T-cell (primary cell): ENCODE measurements around the gene ANAPC5. TPM values are rescaled to one million over a fixed set of nuclear protein-coding genes. Genes with fewer than 3 reads are reported as not detected.
"Not testable (repeated sequence)": the region's sequence is repeated elsewhere in the genome, so short reads cannot be mapped to it uniquely, and the experiment has no call there.

Experiments
- ATAC-seq, 4 experiments: fragments of 200-7000 bp in 3 of 4; fragments of 150-1000 bp in 1 of 4; cut with Tn5 transposase; replicated peaks in 1 of 4; 1 replicate in 3 of 4; 2 replicates in 1 of 4; pipeline ENCODE4 v1.10.0; 2021; ENCODE audit warnings: moderate library complexity in 3 of 4, mild to moderate bottlenecking in 2 of 4, moderate number of reproducible peaks in 1 of 4
- CTCF ChIA-PET, 2 donors: fragments of 300-600 bp; sonication (Branson Sonifier 250); formaldehyde crosslinking; loops; one replicate each; lab custom pipeline; 2022; ENCODE audit warnings: antibody characterized with exemption in 2 of 2; lab: Charles Lee
- POLR2A ChIA-PET, 2 donors: fragments of 300-600 bp; sonication (Branson Sonifier 250); formaldehyde crosslinking; loops; one replicate each; lab custom pipeline; 2022; ENCODE audit warnings: antibody characterized with exemption in 2 of 2; lab: Charles Lee
- DNase-seq, 35 experiments: peaks; one replicate each; pipeline versions ENCODE4 v3.0.0 to v3.0.0-alpha.2; 2013 to 2023
- H3K27ac ChIP-seq: one replicate; pipeline ENCODE4 v1.5.1; 2013; ENCODE audit warnings: low read length
- H3K27me3 ChIP-seq, 2 experiments: replicated peaks in 1 of 2; 1 replicate in 1 of 2; 2 replicates in 1 of 2; pipeline versions ENCODE4 v1.6.1 to v1.7.0; 2013; ENCODE audit warnings: low read length in 1 of 2, mixed read lengths in 1 of 2; ENCODE audit not compliant: control insufficient read depth in 2 of 2, insufficient read depth in 2 of 2; ENCODE audit errors: extremely low read depth in 1 of 2
- H3K36me3 ChIP-seq, 2 donors: 1 replicate in 1 of 2; 2 replicates in 1 of 2; pipeline versions ENCODE4 v1.6.1 to v1.7.0; 2013; ENCODE audit warnings: low read length in 1 of 2; ENCODE audit not compliant: control insufficient read depth in 2 of 2, insufficient read depth in 1 of 2; ENCODE audit errors: extremely low read depth in 1 of 2
- H3K4me1 ChIP-seq, 2 experiments: 1 replicate in 1 of 2; 2 replicates in 1 of 2; pipeline versions ENCODE4 v1.6.1 to v1.7.0; 2013; ENCODE audit warnings: low read length in 2 of 2, mixed read lengths in 1 of 2; ENCODE audit not compliant: insufficient read depth in 2 of 2, control insufficient read depth in 1 of 2; ENCODE audit errors: extremely low read depth in 1 of 2
- H3K4me3 ChIP-seq, 2 donors: 1 replicate in 1 of 2; 2 replicates in 1 of 2; pipeline versions ENCODE4 v1.5.1 to v1.7.0; 2013; ENCODE audit warnings: mild to moderate bottlenecking in 2 of 2, low read length in 1 of 2, moderate library complexity in 1 of 2; ENCODE audit not compliant: control insufficient read depth in 1 of 2; ENCODE audit errors: extremely low read depth in 1 of 2
- H3K9me3 ChIP-seq: 2 replicates; pipeline ENCODE4 v1.7.0; 2013
- H3K27ac Mint-ChIP-seq, 2 donors: one replicate each; pipeline ENCODE4 v1.8.0; 2020 to 2021; ENCODE audit warnings: mild to moderate bottlenecking in 2 of 2, mixed read lengths in 2 of 2
- H3K27me3 Mint-ChIP-seq, 2 donors: one replicate each; pipeline ENCODE4 v1.8.0; 2021 to 2022; ENCODE audit warnings: mixed read lengths in 2 of 2
- H3K36me3 Mint-ChIP-seq: one replicate; pipeline ENCODE4 v1.8.0; 2021; ENCODE audit warnings: mixed read lengths
- H3K4me1 Mint-ChIP-seq, 3 donors: one replicate each; pipeline ENCODE4 v1.8.0; 2020 to 2022; ENCODE audit warnings: mixed read lengths in 3 of 3, mild to moderate bottlenecking in 1 of 3
- H3K4me3 Mint-ChIP-seq, 3 donors: one replicate each; pipeline ENCODE4 v1.8.0; 2020 to 2022; ENCODE audit warnings: mild to moderate bottlenecking in 3 of 3, mixed read lengths in 3 of 3, moderate library complexity in 3 of 3
- H3K9me3 Mint-ChIP-seq, 3 donors: one replicate each; pipeline ENCODE4 v1.8.0; 2020 to 2022; ENCODE audit warnings: mixed read lengths in 3 of 3
- WGBS: methylation state at CpG from one replicate; pipeline ENCODE4 v1.1.5; 2013; ENCODE audit warnings: missing lambda C conversion rate; ENCODE audit not compliant: insufficient coverage; 5-methylcytosine and 5-hydroxymethylcytosine counted together
- total RNA-seq, 35 experiments: library from RNA in 6 of 35; stranded (reverse) in 6 of 35; fragments of 120-200 nt in 1 of 35; gene quantifications; one replicate each; pipeline versions ENCODE4 v1.2.1 to v1.2.4 and lab custom pipeline; 2013 to 2026

The ANAPC5 gene
- total RNA-seq, 5 donors from 2014 or later (not counting 1 experiment from before 2014, with no cell fraction given): 121 to 134 (median 126) TPM

GRCh38 chr12:121299662-121300061, 52.5 kb downstream of the ANAPC5 start:
- POLR2A ChIA-PET: interaction anchor here in 1 of 2 donors (0.6 kb wide), 1 partner anchor 967 kb away, joined by 3 read pairs; no protein-coding TSS in a partner anchor
- ATAC-seq: no peak
- Mint-ChIP-seq H3K27me3 (no peaks in the 10 kb centered on the region), H3K9me3 (no peaks in the 10 kb centered on the region), H3K27ac (no peak overlapping the region), H3K4me1 (peaks cover 8 to 12% (median 11%) of the 10 kb centered on the region in 3 donors), H3K36me3 (no peaks in the 10 kb centered on the region), H3K4me3 (no peak overlapping the region)
- Histone ChIP-seq H3K9me3 (no peaks in the 10 kb centered on the region), H3K27me3 (no peaks in the 10 kb centered on the region), H3K4me1 (peaks cover 10 to 25% of the 10 kb centered on the region in 2 experiments), H3K27ac (no peak overlapping the region), H3K36me3 (no peaks in the 10 kb centered on the region), H3K4me3 (no peak overlapping the region)
- CTCF ChIA-PET: no interaction called here
- no peak for DNase-seq
- WGBS: 86% methylated on average over 3 of the region's 4 CpGs

- H3K27me3 Mint-ChIP-seq, H3K27ac ChIP-seq, H3K4me3 ChIP-seq, H3K36me3 Mint-ChIP-seq, DNase-seq, ATAC-seq, H3K9me3 ChIP-seq, H3K27ac Mint-ChIP-seq, H3K36me3 ChIP-seq, H3K9me3 Mint-ChIP-seq, POLR2A ChIA-PET, H3K27me3 ChIP-seq: not testable (repeated sequence)
- WGBS: 95% methylated on average over 9 of the region's 13 CpGs
- H3K4me1 ChIP-seq: peaks cover 10 to 32% of the 10 kb centered on the region in 2 experiments
- Mint-ChIP-seq H3K4me1 (peaks cover 13 to 17% (median 14%) of the 10 kb centered on the region in 3 donors), H3K4me3 (peak overlapping the region; percentile 81 to 87 (median 83))
- CTCF ChIA-PET: interaction anchor here in 1 of 2 donors (0.7 kb wide), 1 partner anchor 69 kb away, joined by 5 read pairs; no protein-coding TSS in a partner anchor
Observed at GRCh38 chr12:121298411-121298810, 53.8 kb downstream of the ANAPC5 start.

- Histone ChIP-seq H3K27ac (no peak overlapping the region), H3K4me1 (peaks cover 10 to 32% of the 10 kb centered on the region in 2 experiments), H3K4me3 (peak overlapping the region; percentile 63 to 83), H3K27me3 (no peaks in the 10 kb centered on the region), H3K9me3 (no peaks in the 10 kb centered on the region), H3K36me3 (no peaks in the 10 kb centered on the region)
- Mint-ChIP-seq H3K4me3 (peak overlapping the region; percentile 81 to 87 (median 83)), H3K9me3 (no peaks in the 10 kb centered on the region), H3K4me1 (peaks cover 13 to 21% (median 16%) of the 10 kb centered on the region in 3 donors), H3K27ac (peak overlapping the region; percentile 49 to 85), H3K36me3 (no peaks in the 10 kb centered on the region), H3K27me3 (no peaks in the 10 kb centered on the region)
- POLR2A ChIA-PET: interaction anchor here in 1 of 2 donors (0.6 kb wide), 1 partner anchor 1677 kb away, joined by 6 read pairs; the partner anchor contains the start of gene OGFOD2
- WGBS: 10% methylated on average over 13 of the region's 21 CpGs
- ATAC-seq: no peak
- peak in 4 of 35 experiments; percentile 6 to 28 (median 14) for DNase-seq
- CTCF ChIA-PET: interaction anchor here in 1 of 2 donors (0.6 to 0.7 kb wide), 2 partner anchors 68 to 103 kb away, joined by 3 to 5 read pairs; no protein-coding TSS in a partner anchor
Observed at GRCh38 chr12:121297435-121297991, 54.7 kb downstream of the ANAPC5 start.

- ChIA-PET POLR2A (interaction anchor here (0.6 kb wide), 6 partner anchors 11 to 1678 kb away, joined by 3 to 10 read pairs (median 6); partner anchors contain the start of gene OGFOD2 (in 1 of the 2)), CTCF (interaction anchor here in 1 of 2 donors (0.6 kb wide), 1 partner anchor 104 kb away, joined by 3 read pairs; no protein-coding TSS in a partner anchor)
- peak within 1 kb of the TSS; percentile 76 to 92 for H3K4me3 ChIP-seq
Observed at GRCh38 chr12:121296618-121297434, 55.4 kb downstream of the ANAPC5 start, which contains the start of gene CAMKK2. CAMKK2 (minus strand) TSS chr12:121296709; CDS start chr12:121274526, 22,183 bp downstream.

GRCh38 chr12:121295746-121296617, 56.2 kb downstream of the ANAPC5 start:
- Mint-ChIP-seq H3K4me1 (peaks cover 16 to 24% (median 20%) of the 10 kb centered on the region in 3 donors), H3K27me3 (no peaks in the 10 kb centered on the region), H3K4me3 (peak overlapping the region; percentile 84 to 89 (median 87)), H3K9me3 (no peaks in the 10 kb centered on the region), H3K27ac (peak overlapping the region; percentile 61 to 83), H3K36me3 (peaks cover 7% of the 10 kb centered on the region)
- no peak overlapping the region for H3K27ac ChIP-seq
- CTCF ChIA-PET: no interaction called here
- peak overlapping the region; percentile 76 to 92 for H3K4me3 ChIP-seq
- H3K27me3 ChIP-seq: no peaks in the 10 kb centered on the region
- H3K36me3 ChIP-seq: no peaks in the 10 kb centered on the region
- under 1% methylated on average over 53 of the region's 55 CpGs for WGBS
- POLR2A ChIA-PET: interaction anchor here (0.6 kb wide), 5 partner anchors 12 to 761 kb away, joined by 3 to 10 read pairs (median 6); no protein-coding TSS in a partner anchor
- peak in 10 of 35 experiments; percentile 1 to 25 (median 6) for DNase-seq
- peaks cover 10 to 32% of the 10 kb centered on the region in 2 experiments for H3K4me1 ChIP-seq
- ATAC-seq: peak; percentile 18 to 37 (median 26)
- no peaks in the 10 kb centered on the region for H3K9me3 ChIP-seq

More at GRCh38 chr12:121296618-121297434, 55.4 kb downstream of the ANAPC5 start, which contains the start of gene CAMKK2:
- Mint-ChIP-seq H3K4me1 (peaks cover 13 to 24% (median 16%) of the 10 kb centered on the region in 3 donors), H3K4me3 (peak within 1 kb of the TSS; percentile 84 to 89 (median 87)), H3K27me3 (no peaks in the 10 kb centered on the region), H3K36me3 (peaks cover 3% of the 10 kb centered on the region), H3K9me3 (no peaks in the 10 kb centered on the region), H3K27ac (peak within 1 kb of the TSS; percentile 61 to 85)
- H3K9me3 ChIP-seq: no peaks in the 10 kb centered on the region
- H3K4me1 ChIP-seq: peaks cover 10 to 32% of the 10 kb centered on the region in 2 experiments
- H3K27ac ChIP-seq: no peak within 1 kb of the TSS
- peak; percentile 73 to 94 (median 84) for DNase-seq
- WGBS: 0% methylated on average over 84 of the region's 104 CpGs
- ATAC-seq: peak; percentile 90 to 93 (median 90)
- no peaks in the 10 kb centered on the region for H3K27me3 ChIP-seq
- H3K36me3 ChIP-seq: no peaks in the 10 kb centered on the region
